ENCODE data around the gene PCOLCE2. TPM values are rescaled to one million over a fixed set of nuclear protein-coding genes. Genes with fewer than 3 reads are reported as not detected.
A peak's percentile ranks its signal among the peaks of the same experiment; 100 is the strongest.

Gene PCOLCE2
- total RNA-seq, 2 donors from 2014 or later = 0.74 TPM; not detected in 1

GRCh38 chr3:142819179-142819578, 69.7 kb downstream of the PCOLCE2 start:
- no peak for ATAC-seq (replicated peaks)
- peaks cover 17% of the 10 kb centered on the region for H3K27me3 Mint-ChIP-seq
- H3K27ac Mint-ChIP-seq = no peak overlapping the region
- H3K4me1 Mint-ChIP-seq = no peaks in the 10 kb centered on the region
- H3K36me3 Mint-ChIP-seq (ENCODE audit: low read depth) = no peaks in the 10 kb centered on the region
- H3K9me3 Mint-ChIP-seq = no peaks in the 10 kb centered on the region
- H3K4me3 Mint-ChIP-seq = no peak overlapping the region

GRCh38 chr3:142818651-142819050, 70.2 kb downstream of the PCOLCE2 start:
- Mint-ChIP-seq H3K4me3 (no peak overlapping the region), H3K4me1 (no peaks in the 10 kb centered on the region), H3K36me3 (ENCODE audit: low read depth) (no peaks in the 10 kb centered on the region), H3K27me3 (peaks cover 17% of the 10 kb centered on the region), H3K9me3 (no peaks in the 10 kb centered on the region), H3K27ac (no peak overlapping the region)
- no peak for ATAC-seq (replicated peaks)

GRCh38 chr3:142817897-142818296, 71.0 kb downstream of the PCOLCE2 start:
- peaks cover 17% of the 10 kb centered on the region for H3K27me3 Mint-ChIP-seq
- H3K4me1 Mint-ChIP-seq = no peaks in the 10 kb centered on the region
- H3K9me3 Mint-ChIP-seq = no peaks in the 10 kb centered on the region
- no peak overlapping the region for H3K27ac Mint-ChIP-seq
- H3K4me3 Mint-ChIP-seq = no peak overlapping the region
- no peaks in the 10 kb centered on the region for H3K36me3 Mint-ChIP-seq (ENCODE audit: low read depth)
- no peak for ATAC-seq (replicated peaks)

GRCh38 chr3:142817356-142817755, 71.5 kb downstream of the PCOLCE2 start:
- H3K4me3 Mint-ChIP-seq = no peak overlapping the region
- no peaks in the 10 kb centered on the region for H3K36me3 Mint-ChIP-seq (ENCODE audit: low read depth)
- no peak for ATAC-seq (replicated peaks)
- H3K27ac Mint-ChIP-seq = no peak overlapping the region
- H3K27me3 Mint-ChIP-seq = peaks cover 17% of the 10 kb centered on the region
- H3K4me1 Mint-ChIP-seq = no peaks in the 10 kb centered on the region
- no peaks in the 10 kb centered on the region for H3K9me3 Mint-ChIP-seq

- no peak for ATAC-seq (replicated peaks)
- Mint-ChIP-seq H3K36me3 (ENCODE audit: low read depth) (no peaks in the 10 kb centered on the region), H3K4me3 (no peak overlapping the region), H3K27ac (no peak overlapping the region), H3K9me3 (no peaks in the 10 kb centered on the region), H3K4me1 (no peaks in the 10 kb centered on the region), H3K27me3 (peaks cover 13% of the 10 kb centered on the region)
These were observed 73.1 kb downstream of the PCOLCE2 start for GRCh38 chr3:142815803-142816202.

- Mint-ChIP-seq H3K4me1 (no peaks in the 10 kb centered on the region), H3K36me3 (ENCODE audit: low read depth) (no peaks in the 10 kb centered on the region), H3K27me3 (no peaks in the 10 kb centered on the region), H3K4me3 (no peak overlapping the region), H3K9me3 (no peaks in the 10 kb centered on the region), H3K27ac (no peak overlapping the region)
- no peak for ATAC-seq (replicated peaks)
These were observed 79.6 kb downstream of the PCOLCE2 start for GRCh38 chr3:142809259-142809658.

- ATAC-seq (replicated peaks) = peak; percentile 66
- Mint-ChIP-seq H3K4me1 (no peaks in the 10 kb centered on the region), H3K9me3 (no peaks in the 10 kb centered on the region), H3K4me3 (no peak overlapping the region), H3K27me3 (no peaks in the 10 kb centered on the region), H3K36me3 (ENCODE audit: low read depth) (no peaks in the 10 kb centered on the region), H3K27ac (no peak overlapping the region)
These were observed 80.6 kb downstream of the PCOLCE2 start for GRCh38 chr3:142808103-142808917.

GRCh38 chr3:142802891-142803290, 86.0 kb downstream of the PCOLCE2 start:
- Mint-ChIP-seq H3K9me3 (no peaks in the 10 kb centered on the region), H3K4me3 (no peak overlapping the region), H3K27ac (no peak overlapping the region), H3K4me1 (no peaks in the 10 kb centered on the region), H3K36me3 (ENCODE audit: low read depth) (no peaks in the 10 kb centered on the region), H3K27me3 (no peaks in the 10 kb centered on the region)
- ATAC-seq (replicated peaks) = peak; percentile 18

GRCh38 chr3:142801746-142802145, 87.1 kb downstream of the PCOLCE2 start:
- ATAC-seq (replicated peaks) = no peak
- Mint-ChIP-seq H3K36me3 (ENCODE audit: low read depth) (no peaks in the 10 kb centered on the region), H3K4me1 (no peaks in the 10 kb centered on the region), H3K27me3 (no peaks in the 10 kb centered on the region), H3K27ac (no peak overlapping the region), H3K4me3 (no peak overlapping the region), H3K9me3 (no peaks in the 10 kb centered on the region)

GRCh38 chr3:142796823-142797222, 92.1 kb downstream of the PCOLCE2 start:
- ATAC-seq (replicated peaks) = no peak
- H3K4me1 Mint-ChIP-seq = no peaks in the 10 kb centered on the region
- H3K36me3 Mint-ChIP-seq (ENCODE audit: low read depth) = no peaks in the 10 kb centered on the region
- H3K9me3 Mint-ChIP-seq = no peaks in the 10 kb centered on the region
- no peak overlapping the region for H3K4me3 Mint-ChIP-seq
- no peak overlapping the region for H3K27ac Mint-ChIP-seq
- no peaks in the 10 kb centered on the region for H3K27me3 Mint-ChIP-seq

GRCh38 chr3:142795332-142795731, 93.6 kb downstream of the PCOLCE2 start:
- no peaks in the 10 kb centered on the region for H3K9me3 Mint-ChIP-seq
- H3K27ac Mint-ChIP-seq = no peak overlapping the region
- no peak overlapping the region for H3K4me3 Mint-ChIP-seq
- H3K4me1 Mint-ChIP-seq = no peaks in the 10 kb centered on the region
- ATAC-seq (replicated peaks) = no peak
- no peaks in the 10 kb centered on the region for H3K27me3 Mint-ChIP-seq
- H3K36me3 Mint-ChIP-seq (ENCODE audit: low read depth) = no peaks in the 10 kb centered on the region

GRCh38 chr3:142794508-142794907, 94.4 kb downstream of the PCOLCE2 start:
- ATAC-seq (replicated peaks) = no peak
- H3K9me3 Mint-ChIP-seq = no peaks in the 10 kb centered on the region
- no peaks in the 10 kb centered on the region for H3K4me1 Mint-ChIP-seq
- H3K4me3 Mint-ChIP-seq = no peak overlapping the region
- H3K36me3 Mint-ChIP-seq (ENCODE audit: low read depth) = no peaks in the 10 kb centered on the region
- H3K27me3 Mint-ChIP-seq = no peaks in the 10 kb centered on the region
- H3K27ac Mint-ChIP-seq = no peak overlapping the region

- H3K27me3 Mint-ChIP-seq = no peaks in the 10 kb centered on the region
- H3K27ac Mint-ChIP-seq = no peak overlapping the region
- no peaks in the 10 kb centered on the region for H3K4me1 Mint-ChIP-seq
- H3K4me3 Mint-ChIP-seq = no peak overlapping the region
- H3K36me3 Mint-ChIP-seq (ENCODE audit: low read depth) = no peaks in the 10 kb centered on the region
- no peak for ATAC-seq (replicated peaks)
- no peaks in the 10 kb centered on the region for H3K9me3 Mint-ChIP-seq
These were observed 101.2 kb downstream of the PCOLCE2 start for GRCh38 chr3:142787719-142788118.

- Mint-ChIP-seq H3K9me3 (no peaks in the 10 kb centered on the region), H3K27ac (no peak overlapping the region), H3K4me3 (no peak overlapping the region), H3K4me1 (no peaks in the 10 kb centered on the region), H3K36me3 (ENCODE audit: low read depth) (no peaks in the 10 kb centered on the region), H3K27me3 (no peaks in the 10 kb centered on the region)
- no peak for ATAC-seq (replicated peaks)
These were observed 102.9 kb downstream of the PCOLCE2 start for GRCh38 chr3:142785996-142786395.

- Mint-ChIP-seq H3K4me3 (no peak overlapping the region), H3K9me3 (no peaks in the 10 kb centered on the region), H3K4me1 (no peaks in the 10 kb centered on the region), H3K27ac (no peak overlapping the region), H3K36me3 (ENCODE audit: low read depth) (no peaks in the 10 kb centered on the region), H3K27me3 (no peaks in the 10 kb centered on the region)
- no peak for ATAC-seq (replicated peaks)
These were observed 104.7 kb downstream of the PCOLCE2 start for GRCh38 chr3:142784228-142784627.
